Dedifferentiated amniotic fluid mesenchymal stem cell (primary cell): ENCODE measurements around the gene BMP8A.
"Not testable (repeated sequence)": the region's sequence is repeated elsewhere in the genome, so short reads cannot be mapped to it uniquely, and the experiment has no call there.

Experiments
- DNase-seq: peaks from one replicate; pipeline ENCODE4 v3.0.0-alpha.2; 2016; ENCODE audit errors: extremely low spot score

BMP8A gene

GRCh38 chr1:39491146-39491921 is at the start of gene BMP8A:
TSS of gene BMP8A (plus strand) at chr1:39491636. CDS start at chr1:39491992, 356 bp downstream.
- no peak for DNase-seq

GRCh38 chr1:39441797-39442196 is 49.6 kb upstream of the BMP8A start:
- no peak for DNase-seq

DNA sequence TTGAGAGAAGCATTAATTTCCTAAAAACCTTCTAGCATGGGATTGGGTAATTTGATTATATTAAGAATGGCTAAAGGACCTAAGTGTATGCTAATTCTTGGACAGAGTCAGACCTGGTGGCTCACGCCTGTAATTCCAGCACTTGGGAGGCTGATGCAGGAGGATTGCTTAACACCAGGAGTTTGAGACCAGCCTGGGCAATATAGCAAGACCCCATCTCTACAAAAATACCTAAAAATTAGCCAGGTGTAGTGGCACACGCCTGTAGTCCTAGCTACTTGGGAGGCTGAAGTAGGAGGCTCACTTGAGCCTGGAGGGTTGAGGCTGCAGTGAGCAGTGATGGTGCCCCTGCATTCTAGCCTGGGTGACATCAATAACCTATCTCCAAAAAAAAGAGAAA is 45.9 kb upstream of the BMP8A start:
- no peak for DNase-seq

DNA sequence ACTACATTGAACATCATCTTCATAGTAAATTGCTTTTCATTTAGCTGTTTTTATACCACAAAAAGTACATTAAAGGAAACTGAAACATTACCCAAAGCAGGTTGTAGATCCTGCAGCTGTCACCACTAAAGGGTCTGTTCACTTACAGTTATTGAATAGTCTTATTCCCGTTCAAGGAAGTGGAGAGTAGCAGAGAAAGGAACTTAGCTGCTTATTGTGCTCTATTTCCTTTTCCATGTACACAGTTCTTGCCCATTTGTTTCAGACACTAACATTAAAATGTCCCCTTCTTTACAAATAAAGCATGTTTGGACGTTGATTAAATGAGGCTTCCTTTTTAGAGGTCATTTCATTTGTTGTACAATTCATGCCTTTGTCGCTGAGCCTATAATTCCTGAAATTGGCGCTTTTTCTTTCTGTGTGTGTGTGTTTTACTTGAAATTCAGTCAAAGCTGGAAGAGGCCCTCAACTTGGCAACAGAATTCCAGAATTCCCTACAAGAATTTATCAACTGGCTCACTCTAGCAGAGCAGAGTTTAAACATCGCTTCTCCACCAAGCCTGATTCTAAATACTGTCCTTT is 44.4 kb upstream of the BMP8A start:
- DNase-seq, result no peak

GRCh38 chr1:39450041-39450440 is 41.4 kb upstream of the BMP8A start:
- DNase-seq, result not testable (repeated sequence)

GRCh38 chr1:39450956-39451606 is 40.4 kb upstream of the BMP8A start:
- DNase-seq, result peak; percentile 37

DNA sequence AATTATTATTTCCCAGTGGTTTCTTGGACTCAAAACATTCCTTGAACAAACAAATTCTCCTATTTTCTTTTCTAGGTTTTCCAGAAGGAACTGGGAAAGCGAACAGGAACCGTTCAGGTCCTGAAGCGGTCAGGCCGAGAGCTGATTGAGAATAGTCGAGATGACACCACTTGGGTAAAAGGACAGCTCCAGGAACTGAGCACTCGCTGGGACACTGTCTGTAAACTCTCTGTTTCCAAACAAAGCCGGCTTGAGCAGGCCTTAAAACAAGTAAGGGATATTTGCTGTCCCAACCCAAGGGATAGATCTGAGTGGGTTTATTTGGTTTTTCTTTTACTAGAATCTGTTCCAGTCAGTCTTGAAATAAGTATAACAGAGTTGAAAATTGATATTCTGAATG is 39.4 kb upstream of the BMP8A start:
- DNase-seq, result no peak

- no peak for DNase-seq
Observed at GRCh38 chr1:39452540-39452939, 38.9 kb upstream of the BMP8A start.

DNA sequence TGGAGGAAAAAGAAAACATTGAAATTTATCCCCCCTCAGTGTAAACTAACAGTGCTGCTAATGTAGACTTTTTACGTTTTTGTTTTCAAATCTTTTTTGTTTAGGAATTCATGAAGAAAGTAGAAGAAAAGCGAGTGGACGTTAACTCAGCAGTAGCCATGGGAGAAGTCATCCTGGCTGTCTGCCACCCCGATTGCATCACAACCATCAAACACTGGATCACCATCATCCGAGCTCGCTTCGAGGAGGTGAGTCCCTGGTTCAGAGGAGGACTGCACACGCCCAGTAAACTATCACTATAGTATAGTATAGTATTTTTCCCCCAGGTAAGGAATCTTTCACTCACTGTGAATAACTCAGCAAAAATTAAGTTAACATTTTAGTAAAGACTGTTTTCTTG is 37.8 kb upstream of the BMP8A start:
- no peak for DNase-seq

DNA sequence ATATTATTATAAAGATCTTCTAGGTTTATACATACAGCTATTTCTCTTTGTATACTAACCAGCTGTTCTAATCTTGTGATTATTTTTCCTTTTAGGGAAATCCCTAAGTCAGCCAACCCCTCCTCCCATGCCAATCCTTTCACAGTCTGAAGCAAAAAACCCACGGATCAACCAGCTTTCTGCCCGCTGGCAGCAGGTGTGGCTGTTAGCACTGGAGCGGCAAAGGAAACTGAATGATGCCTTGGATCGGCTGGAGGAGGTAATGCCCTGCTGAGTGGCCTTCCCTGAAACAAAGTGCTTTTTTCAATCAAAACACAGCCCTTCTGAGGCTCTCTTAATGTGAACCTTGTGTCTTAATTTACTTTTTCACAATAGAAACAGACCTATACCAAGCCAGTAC is 32.4 kb upstream of the BMP8A start:
- DNase-seq, result no peak

- DNase-seq, result no peak
Observed at GRCh38 chr1:39462074-39462473, 29.4 kb upstream of the BMP8A start.

DNA sequence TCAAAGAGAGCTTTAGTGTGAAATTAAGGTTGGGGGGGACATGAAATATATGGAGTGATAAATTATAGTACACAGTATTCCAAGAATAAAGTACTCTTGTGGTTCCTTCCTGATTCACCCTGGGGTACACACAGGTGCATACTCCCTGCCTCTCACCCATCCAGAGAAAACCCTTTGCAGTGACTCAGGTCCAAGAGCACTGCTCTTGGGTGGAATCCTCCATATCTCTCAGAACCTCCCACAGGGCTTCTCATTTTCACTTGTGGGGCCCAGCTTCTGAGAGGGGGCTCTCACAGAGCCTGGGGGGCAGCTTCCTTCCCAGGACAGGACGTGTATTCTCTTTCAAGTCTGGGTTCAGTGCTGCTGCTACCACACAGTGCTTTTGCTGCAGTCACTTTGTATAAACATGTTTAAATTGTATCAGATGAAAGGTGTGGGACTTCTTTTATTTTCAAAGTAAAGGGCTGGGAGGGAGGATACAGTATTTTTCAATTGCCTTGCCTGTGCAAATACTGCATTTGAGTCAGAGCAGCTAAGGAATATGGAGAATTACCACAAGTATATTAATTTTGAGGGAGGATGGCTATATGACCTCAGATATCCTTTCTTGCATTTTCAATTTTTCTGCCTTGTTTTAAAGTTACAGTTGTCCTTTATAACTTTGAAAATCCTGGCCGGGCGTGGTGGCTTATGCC is 24.9 kb upstream of the BMP8A start:
- no peak for DNase-seq

DNA sequence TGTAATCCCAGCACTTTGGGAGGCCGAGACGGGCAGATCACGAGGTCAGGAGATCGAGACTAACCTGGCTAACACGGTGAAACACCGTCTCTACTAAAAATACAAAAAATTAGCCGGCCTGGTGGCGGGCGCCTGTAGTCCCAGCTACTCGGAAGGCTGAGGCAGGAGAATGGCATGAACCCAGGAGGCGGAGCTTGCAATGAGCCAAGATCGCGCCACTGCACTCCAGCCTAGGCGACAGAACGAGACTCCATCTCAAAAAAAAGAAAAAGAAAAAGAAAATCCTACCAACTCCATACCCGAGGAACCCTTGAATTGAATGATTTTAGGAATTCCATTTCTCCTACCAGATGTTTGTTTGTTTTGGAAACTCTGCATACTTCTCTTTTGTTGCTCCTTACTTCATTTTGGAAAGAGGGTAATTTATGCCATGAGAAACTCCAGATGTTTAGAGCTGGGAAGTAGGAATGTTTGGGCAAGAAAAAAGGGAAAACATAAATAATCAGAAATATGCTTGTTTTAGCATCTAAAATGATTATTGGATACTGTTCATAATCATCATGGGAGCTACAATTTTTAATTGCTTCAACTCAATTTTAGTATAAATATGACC is 24.2 kb upstream of the BMP8A start:
- peak; percentile 46 for DNase-seq

- DNase-seq, result no peak
Observed at GRCh38 chr1:39469150-39469549, 22.3 kb upstream of the BMP8A start.

GRCh38 chr1:39470040-39470439 is 21.4 kb upstream of the BMP8A start:
- DNase-seq, result no peak

DNA sequence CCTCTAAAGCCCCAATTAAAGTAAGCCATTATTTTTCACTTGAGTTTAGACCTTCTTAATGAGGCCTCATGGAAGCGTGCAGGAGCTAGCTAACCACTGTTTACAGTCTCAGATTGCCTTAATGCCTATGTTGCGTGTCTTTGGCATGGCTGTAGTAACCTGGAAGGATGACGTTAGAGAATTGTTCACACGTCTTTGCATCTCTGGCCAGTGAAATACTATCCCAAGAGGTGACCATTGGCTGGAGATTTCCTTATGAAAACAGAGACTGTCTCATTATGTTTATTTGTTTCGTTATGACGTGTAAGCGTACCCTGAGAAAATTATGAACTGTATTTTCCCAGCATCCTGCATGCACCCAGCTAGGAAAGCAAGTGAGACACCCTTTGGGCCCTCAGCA is 18.6 kb upstream of the BMP8A start:
- no peak for DNase-seq

DNA sequence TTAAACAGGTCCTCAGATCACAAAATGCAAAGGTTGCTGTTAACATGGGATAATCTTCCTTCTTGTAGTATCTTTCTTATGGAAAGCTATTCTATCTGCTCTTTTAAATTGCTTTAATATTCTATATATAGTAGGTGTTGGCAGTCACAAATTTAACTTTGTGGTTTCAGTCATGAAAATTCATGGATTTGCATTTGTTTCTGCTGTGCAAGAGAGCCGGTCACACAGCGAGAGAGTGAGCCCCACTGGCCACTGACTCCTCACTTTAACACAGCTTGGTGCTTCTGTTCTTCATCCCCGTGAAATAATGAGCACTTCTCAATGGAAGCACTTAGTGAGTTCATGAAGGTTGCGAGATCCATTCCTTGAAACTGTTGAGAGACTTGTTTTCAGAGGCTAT is 18.1 kb upstream of the BMP8A start:
- no peak for DNase-seq

- DNase-seq, result no peak
Observed at GRCh38 chr1:39474810-39475209, 16.6 kb upstream of the BMP8A start.

- DNase-seq, result not testable (repeated sequence)
Observed at GRCh38 chr1:39475551-39475950, 15.9 kb upstream of the BMP8A start.

DNA sequence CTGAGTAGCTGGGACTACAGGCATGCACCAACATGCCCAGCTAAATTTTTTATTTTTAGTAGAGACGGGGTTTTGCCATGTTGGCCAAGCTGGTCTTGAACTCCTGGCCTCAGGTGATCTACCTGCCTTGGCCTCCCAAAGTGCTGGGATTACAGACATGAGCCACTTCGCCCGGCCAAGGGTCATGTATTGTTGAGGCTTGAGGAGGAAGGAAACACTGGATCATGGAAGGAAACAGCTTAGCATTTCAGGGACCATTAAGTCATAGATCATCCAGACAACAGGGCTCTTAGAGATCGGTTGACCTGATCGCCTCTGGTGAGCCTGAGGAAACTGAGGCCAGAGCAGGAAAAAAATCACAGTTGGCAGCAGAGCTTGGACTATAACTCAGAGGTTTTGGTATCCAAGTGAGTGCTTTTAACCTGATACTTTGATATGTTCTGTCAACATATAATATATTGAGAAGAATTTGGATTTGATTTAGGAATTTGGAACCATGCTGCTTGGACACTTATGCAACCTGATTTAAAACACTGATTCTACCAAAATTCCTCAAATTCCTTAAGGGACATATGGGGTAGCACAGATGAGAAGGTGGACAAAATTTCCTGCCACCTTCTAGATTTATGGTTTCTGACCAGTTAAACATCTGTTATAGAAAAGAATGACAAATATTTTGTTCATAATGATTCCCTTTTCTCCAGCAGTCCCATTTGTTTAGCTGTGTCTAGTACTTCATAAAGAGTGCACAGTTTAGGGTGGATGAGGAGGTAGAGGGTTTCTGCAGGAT is 13.1 kb upstream of the BMP8A start:
- DNase-seq, result no peak

- DNase-seq, result no peak
Observed at GRCh38 chr1:39481289-39481688, 10.1 kb upstream of the BMP8A start.
